Stimulated activated CD8-positive, alpha-beta memory T cell treated with anti-CD3 and anti-CD28 coated beads, Interleukin-4, amount 100 ng/mL, for 24 hours (primary cell): ENCODE data around the gene ULK3.

Experiments used
- DNase-seq: peaks from one replicate; pipeline ENCODE4 v3.0.0-alpha.2; 2020; ENCODE audit warnings: low read depth

The ULK3 gene

DNA sequence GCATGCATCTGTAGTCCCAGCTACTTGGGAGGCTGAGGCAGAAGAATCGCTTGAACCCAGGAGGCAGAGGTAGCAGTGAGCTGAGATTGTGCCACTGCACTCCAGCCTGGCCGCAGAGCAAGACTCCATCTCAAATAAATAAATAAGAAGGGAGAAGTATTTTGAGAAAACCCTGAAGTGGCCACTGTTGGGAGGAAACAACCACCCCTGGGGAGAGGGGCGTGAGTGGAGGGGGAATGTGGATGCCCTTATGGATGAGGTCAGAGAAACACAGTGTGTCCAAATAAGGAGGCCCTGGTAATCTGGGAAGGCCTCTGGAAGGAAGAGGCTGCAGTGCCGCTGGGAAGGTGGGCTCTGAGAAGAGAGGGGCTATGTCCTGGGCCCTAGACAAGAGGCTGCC lies 20.7 kb downstream of the ULK3 start:
- DNase-seq, result no peak

DNA sequence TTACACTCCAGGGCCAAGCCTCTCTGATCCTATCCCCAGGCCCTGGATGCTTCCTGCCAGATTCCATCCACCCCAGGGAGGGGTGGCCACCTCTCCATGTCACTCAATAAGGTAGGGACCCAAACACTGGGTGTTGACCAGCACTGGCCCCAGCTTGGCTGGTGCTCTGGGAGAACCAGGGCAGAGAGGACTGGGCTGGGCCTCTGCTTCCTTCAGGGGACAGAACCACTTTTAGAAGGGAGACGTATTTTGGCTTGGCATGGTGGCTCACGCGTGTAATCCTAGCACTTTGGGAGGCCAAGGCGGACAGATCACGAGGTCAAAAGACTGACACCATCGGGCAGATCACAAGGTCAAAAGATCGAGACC lies 21.2 kb downstream of the ULK3 start:
- DNase-seq, result no peak

DNA sequence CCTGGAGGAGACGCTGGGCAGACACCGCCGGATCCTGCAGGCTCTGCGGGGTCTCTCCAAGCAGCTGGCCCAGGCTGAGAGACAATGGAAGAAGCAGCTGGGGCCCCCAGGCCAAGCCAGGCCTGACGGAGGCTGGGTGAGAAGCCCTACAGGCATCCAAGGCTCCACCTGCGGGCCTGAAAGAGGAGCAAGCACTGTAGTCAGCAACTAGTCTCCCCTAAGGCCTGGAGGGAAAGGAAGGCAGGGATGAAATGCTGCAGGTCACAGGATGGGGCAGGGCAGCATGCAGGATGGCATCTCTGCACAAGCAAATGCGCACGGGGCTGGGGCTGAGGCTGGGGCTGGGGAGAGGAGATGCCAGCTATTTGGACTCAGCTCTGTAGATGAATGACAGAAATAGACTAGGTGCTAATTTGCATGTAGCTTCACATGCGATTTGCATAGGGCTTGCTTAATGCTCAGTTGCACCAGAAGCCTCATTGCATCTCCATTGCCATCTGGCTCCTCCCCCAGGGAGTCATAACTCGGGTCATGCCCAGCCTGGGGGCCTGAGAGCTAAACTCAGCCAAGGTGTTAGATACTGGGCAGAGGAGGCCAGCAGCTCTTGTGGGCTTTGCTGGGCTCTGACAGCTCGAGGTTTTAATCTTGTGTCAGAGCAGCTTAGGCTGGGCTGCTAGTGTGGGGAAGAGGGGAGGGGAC lies 21.7 kb downstream of the ULK3 start:
- DNase-seq, result no peak

DNA sequence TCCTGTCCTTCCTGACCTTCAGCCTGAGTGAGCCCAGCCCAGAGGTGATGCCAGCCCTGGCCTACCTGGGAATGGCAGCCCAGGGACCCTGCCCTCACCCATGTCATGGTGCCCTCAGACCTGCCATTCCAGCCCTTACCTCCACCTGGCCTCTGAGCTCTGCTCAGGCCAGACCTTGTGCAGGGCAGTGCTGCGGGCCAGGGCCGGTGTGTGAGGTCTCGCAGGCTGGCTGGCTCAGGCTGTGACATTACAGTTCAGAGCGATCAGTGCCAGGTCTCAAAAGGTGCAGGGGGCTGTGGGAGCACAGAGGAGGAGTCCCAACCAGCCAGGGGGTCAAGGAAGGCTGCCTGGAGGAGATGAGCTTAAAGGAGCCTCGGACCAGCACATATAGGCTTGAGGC lies 22.9 kb downstream of the ULK3 start:
- DNase-seq, result no peak

DNA sequence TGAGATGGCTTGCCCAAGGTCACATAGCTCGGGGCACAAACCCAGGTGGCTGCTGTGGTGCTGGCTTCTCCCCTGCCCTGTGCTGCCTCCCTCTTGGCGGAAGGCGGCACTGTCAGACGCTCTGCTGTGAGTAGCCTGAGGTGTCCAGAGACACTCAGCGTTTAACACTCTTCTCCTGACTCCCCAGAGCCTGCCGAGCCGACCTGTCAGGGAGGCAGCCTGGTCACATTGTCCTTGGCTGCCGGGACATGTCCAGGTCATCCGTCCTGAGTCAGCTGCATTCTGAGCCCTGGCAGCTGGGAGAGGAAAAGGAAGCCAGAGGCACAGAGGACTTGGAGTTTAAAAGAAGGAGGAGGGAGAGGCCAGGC lies 25.6 kb downstream of the ULK3 start:
- DNase-seq, result no peak

DNA sequence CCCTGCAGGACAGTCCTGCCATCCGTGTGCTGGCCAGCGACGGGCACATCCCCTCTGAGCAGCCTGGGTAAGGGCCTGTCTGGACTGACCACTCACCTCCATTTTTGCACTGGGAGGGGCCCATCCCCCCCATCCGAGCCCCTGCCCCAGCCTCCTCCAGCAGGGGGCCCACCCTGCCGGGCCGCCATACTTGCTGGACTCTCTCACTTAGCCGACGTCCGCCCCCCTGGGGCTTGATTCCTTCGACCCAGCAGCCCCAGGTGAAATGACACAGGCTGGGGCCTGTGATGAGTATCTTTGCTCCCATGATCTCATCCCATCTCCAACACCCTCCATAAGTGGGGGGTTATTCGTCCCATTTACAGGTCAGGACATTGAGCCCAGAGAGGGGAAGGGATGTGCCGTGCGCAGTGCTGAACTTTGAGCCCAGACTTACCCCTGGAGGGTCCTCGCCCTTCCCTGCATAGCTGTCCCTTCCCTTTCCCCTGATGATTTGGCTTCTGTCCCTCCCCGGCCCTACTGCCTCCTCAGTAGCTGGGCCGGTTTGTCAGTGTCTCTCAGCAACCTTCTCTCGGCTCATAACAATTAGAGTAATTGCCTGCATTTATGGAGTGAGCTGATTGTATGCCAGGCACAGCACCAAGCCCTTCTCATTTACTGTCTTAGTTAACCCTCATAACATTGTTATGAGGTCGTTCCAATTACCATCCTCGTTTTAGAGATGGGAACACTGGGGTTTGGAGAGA lies 26.2 kb downstream of the ULK3 start:
- DNase-seq, result no peak

DNA sequence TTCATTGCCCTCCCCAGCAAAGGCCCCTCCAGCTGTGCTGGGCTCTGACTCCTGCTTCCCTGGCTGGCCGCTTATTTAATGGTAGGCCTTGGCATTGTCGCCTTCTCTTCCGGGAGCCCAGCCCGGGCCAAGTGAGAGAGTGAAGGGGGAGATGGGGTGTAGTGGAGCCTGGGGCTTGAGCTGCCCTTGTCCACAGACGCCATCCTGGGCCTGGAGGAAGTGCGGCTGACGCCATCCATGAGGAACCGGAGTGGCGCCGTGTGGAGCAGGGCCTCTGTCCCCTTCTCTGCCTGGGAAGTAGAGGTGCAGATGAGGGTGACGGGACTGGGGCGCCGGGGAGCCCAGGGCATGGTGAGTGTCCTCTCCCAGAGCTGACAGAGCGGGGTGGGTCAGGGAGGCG lies 27.0 kb downstream of the ULK3 start:
- DNase-seq, result no peak

DNA sequence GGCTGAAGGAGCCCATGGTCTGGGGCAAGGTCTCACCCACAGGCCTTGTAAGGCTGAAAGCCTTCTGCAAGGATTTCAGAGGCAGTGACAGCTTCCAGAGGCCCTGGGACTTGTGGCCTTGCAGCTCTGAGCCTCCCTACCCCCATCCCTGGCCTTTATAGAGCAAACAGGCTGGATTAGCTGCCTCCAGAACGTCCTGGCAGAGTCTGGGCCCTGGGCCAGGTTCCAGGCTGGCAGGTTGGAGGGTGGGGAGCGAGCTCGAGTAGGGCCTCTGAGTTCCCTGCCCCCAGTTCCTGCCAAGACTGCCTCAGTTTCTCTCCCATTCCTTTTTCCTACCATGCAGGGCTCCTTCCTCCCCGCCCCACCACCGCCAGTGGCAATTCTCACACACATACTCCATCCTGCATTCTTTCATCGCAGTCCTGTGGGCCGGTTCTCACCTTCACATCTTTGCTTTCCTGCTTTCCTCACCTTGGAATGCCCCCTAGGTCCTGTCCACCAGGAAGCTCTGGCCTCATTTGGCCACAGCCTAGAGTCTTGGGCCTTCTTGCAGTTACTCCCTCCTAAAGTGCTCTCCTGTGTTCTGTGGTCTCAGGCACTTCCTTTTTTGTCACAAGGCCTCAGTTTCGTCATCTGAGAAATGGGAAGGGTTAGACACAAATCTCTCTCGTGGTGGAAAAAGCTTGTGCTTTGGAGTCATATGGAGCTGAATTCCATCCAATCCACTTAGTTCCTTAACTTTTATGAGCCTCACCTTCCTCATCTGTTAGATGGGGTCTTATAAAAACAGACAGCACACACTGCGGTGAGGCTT lies 27.6 kb downstream of the ULK3 start:
- no peak for DNase-seq

DNA sequence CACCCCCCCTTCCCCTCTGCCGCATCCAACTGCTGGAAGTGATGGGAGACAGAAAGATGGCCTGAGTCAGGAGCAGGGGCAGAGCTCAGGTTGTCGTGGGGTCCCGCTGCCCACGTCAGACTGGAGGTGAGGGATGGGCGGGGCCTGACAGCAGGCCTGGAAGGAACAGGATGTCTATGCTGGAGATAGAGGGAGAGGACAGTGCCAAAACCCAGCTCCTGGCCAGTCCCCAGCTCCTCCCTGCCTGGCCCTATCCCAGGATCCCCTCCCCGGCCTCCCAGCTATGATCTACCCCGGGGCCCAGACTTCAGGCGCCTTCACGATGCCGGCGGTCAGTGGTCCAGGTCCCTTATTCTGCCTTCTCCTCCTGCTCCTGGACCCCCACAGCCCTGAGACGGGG lies 30.4 kb downstream of the ULK3 start, which contains the start of gene LMAN1L:
LMAN1L (plus strand) TSS at position 303 of the 400 bp plus-strand sequence; CDS start at position 323, 20 bp downstream.
- DNase-seq, result no peak

DNA sequence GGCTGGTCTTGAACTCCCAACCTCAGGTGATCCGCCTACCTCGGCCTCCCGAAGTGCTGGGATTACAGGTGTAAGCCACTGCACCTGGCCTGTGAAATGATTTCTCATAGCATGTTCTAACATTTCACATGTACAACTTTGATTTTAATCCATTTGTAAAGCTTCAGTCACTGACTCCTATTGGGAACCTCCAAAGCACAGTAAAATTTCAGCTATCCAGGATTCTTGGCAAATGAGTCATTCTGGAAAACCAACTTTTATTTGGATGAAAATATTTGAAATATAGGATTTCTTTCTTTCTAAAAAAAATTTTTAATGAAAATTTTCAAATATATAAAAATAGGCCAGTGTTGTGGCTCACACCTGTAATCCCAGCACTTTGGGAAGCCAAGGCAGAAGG lies 33.0 kb downstream of the ULK3 start:
- DNase-seq, result no peak

DNA sequence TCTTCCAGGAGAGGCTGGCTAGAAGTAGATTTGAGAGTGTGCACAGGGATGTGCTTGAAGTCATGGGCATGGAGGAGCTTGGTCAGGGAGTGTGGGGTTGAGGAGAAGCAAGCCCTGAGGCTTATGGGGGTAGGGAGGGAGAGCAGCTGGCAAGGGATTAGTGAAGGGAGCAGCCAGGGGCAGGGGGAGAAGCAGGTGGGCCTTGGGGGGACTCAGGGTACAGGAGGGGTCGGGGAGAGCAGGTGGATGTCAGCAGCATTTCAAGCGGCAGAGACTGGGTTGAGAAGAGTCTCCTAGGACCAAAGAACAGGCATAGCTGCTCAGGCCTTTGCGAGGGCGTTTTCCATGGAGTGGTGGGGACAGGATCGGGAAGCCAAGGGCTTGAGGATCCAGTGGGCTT lies 33.7 kb downstream of the ULK3 start:
- no peak for DNase-seq

DNA sequence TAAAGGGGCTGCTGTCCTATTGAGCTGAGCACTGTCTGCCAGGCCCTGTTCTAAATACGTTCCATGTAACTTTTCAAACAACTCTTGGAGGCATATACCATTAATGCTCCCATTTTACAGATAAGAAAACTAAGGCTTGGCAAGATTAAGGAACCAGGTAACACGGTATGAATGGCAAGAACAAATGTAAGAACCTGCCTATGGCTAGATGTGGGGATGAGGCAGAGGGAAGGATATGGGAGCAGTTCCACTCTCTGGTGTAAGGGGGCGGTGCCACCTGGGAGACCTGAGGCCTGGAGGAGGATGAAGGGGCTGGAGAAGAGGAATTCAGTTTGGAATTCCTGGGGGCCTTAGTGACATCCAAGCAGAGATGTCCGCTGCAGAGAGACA lies 34.1 kb downstream of the ULK3 start:
- DNase-seq, result no peak

DNA sequence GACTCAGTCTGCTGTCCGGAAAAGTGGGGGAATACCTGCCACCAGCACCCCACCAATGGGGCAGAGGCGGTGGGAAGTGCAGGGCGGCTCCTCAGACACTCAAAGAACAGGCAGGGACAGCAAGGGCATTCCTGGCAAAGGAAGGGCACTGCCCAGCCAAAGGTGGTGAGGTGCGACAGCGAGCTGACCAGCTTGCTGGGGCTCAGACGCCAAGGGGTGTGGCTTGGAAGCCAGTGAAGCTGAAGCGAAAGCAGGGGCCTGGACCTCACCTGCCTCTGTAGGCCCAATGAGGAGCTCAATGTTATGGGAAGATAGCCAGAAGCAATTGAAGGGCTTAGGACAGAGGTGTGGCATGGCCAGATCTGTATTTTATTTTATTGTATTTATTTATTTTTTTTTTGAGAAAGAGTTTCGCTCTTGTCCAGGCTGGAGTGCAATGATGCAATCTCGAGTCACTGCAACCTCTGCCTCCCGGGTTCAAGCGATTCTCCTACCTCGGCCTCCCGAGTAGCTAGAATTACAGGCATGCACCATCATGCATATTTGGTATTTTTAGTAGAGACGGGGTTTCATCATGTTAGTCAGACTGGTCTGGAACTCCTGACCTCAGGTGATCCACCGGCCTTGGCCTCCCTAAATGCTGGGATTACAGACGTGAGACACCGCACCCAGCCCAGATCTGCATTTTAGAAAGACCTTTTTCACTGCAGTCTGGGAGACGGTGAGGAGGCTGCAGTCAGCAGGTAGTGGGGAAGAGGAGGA lies 34.7 kb downstream of the ULK3 start:
- DNase-seq, result no peak

DNA sequence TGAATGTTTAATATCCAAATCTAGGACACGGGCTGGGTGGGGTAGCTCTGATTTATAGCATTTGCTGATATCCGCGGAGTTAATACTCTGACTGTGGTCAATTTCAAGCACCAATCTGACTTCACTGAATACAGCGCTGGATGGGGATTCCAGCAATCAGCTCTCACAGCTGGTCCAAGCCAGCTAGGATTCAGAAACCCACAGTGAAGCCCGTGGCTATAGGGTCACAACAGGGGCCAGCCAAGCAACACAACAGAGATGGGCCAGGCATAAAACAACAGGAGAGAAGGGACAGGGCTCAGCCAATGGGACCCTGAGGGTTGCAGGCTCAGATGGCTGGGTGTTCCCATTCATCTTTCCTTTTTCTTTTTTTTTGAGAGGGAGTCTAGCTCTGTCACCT lies 35.7 kb downstream of the ULK3 start:
- no peak for DNase-seq

DNA sequence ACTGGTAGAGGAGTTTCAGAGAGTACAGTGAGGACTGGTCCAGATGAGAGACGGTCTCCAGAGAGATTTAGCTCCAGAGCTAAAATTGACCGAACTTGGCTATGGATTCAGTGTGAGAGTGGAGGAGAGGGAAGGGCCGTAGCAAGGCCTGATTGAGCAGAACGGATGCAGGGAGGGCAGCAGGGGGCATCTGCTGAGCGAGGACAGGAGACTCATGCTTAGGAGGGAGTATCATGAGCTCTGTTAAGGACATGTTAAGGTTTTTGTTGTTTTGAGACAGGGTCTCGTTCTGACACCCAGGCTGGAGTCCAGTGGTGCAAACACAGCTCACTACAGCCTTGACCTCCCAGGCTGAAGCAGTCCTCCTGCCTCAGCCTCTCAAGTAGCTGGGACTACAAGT lies 38.0 kb downstream of the ULK3 start:
- no peak for DNase-seq

DNA sequence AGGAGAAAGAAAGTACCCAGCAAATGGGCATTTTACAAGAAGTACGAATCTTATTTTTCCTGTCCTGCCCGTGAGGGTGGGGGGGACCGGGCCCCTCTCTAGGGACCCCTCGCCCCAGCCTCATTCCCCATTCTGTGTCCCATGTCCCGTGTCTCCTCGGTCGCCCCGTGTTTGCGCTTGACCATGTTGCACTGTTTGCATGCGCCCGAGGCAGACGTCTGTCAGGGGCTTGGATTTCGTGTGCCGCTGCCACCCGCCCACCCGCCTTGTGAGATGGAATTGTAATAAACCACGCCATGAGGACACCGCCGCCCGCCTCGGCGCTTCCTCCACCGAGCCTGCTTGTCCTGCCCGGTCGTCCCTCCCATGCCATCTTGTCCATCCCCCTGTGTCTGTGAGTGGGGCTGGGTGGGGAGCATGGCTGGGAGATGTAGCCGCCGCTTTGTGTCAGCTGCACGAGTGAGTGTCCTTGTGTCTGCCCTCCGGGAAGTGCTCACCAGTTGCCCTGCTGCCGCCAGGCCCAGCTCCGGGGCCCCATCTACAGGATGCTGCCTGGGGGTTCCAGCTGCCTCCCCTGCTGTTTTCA lies 40.0 kb downstream of the ULK3 start:
- DNase-seq, result no peak

DNA sequence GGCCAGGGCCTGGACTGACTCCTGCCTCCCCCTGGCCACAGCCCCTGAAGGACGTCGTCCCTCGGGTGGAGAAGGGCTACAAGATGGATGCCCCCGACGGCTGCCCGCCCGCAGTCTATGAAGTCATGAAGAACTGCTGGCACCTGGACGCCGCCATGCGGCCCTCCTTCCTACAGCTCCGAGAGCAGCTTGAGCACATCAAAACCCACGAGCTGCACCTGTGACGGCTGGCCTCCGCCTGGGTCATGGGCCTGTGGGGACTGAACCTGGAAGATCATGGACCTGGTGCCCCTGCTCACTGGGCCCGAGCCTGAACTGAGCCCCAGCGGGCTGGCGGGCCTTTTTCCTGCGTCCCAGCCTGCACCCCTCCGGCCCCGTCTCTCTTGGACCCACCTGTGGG lies 40.7 kb downstream of the ULK3 start:
- DNase-seq, result no peak

DNA sequence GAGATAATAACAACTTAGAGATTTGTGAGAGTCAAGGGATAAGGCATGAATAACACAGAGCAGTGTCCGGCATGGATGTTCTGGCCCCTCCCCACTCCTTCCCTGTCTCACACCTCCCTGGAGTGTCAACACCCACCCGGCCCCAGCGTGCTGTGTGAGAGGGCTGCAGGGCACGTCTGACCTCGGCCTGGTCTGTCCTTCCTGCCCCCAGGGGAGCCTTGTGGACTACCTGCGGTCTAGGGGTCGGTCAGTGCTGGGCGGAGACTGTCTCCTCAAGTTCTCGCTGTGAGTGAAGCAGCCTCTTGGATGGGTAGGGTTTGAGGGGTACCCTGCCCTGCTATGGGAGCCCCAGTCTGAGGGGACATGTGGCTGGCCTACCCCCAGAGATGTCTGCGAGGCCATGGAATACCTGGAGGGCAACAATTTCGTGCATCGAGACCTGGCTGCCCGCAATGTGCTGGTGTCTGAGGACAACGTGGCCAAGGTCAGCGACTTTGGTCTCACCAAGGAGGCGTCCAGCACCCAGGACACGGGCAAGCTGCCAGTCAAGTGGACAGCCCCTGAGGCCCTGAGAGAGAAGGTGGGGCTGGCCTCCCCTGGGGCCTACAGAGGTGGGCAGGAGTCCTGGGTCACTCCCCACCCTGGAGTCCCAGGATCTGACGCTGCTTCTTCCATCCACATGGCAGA lies 41.5 kb downstream of the ULK3 start:
- no peak for DNase-seq

DNA sequence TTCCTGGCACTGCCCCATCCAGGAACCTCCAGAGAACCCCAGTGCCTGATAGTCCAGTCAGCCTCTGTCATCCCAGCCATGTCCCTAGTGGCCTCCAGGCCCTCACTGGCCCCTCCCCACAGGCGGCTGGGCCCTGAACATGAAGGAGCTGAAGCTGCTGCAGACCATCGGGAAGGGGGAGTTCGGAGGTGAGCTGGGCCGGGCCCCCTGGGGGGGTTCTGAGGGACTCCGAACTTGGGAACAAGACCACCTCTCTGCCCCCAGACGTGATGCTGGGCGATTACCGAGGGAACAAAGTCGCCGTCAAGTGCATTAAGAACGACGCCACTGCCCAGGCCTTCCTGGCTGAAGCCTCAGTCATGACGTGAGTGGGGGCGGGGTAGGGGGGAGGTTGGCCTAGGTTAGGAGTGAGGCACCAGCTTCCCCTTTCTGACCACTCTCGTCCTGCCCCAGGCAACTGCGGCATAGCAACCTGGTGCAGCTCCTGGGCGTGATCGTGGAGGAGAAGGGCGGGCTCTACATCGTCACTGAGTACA lies 42.3 kb downstream of the ULK3 start:
- no peak for DNase-seq

DNA sequence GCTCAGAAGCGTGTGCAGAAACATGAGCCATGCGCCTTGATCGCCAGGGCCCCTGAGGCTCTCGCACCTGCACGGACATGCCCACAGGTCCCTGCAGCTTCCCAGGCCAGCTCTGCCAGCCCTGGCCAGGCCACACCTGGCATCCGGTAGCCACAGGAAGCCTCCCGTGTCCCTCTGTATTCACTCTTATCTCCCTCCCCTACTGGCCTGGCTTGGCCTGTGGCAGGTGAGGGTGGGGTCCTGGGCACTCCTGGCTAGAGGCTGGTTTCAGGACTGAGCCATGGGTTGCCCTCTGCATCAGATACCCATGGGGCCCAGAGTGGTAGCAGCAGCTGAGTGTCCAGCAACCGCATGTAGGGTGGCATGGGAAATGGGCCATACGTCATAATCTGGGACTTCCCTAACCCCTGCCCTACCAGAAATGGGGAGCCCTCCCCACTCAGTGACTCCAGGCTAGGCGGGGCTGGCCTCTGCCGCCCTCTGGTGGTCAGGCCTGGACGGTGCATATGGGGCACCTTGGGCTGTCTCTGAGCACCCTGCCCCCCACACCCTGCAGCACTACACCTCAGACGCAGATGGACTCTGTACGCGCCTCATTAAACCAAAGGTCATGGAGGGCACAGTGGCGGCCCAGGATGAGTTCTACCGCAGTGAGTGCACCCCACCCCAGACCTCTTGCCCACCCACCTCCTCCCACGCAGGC lies 42.9 kb downstream of the ULK3 start:
- DNase-seq, result peak; percentile 77
